Gastroesophageal sphincter (tissue), 4 donors: ENCODE measurements around the gene GAD1. TPM values are rescaled to one million over a fixed set of nuclear protein-coding genes. Genes with fewer than 3 reads are reported as not detected.

Experiments
- ATAC-seq: fragments of 150-250 bp; one replicate; pipeline ENCODE4 v1.9.1; 2016; ENCODE audit warnings: mild to moderate bottlenecking, moderate library complexity
- H3K27ac ChIP-seq, 4 donors: fragments of 200-600 bp; sonication (generic) in 3 of 4; 1 replicate in 3 of 4; 2 replicates in 1 of 4; pipeline ENCODE4 v1.5.1; 2016 to 2019
- H3K27me3 ChIP-seq: fragments of 200-600 bp; sonication (generic); one replicate; pipeline ENCODE4 v1.5.1; 2019
- H3K36me3 ChIP-seq, 2 donors: fragments of 200-600 bp; sonication (generic); one replicate each; pipeline ENCODE4 v1.5.1; 2019; ENCODE audit warnings: control low read depth in 1 of 2
- H3K4me1 ChIP-seq, 3 donors: fragments of 200-600 bp; sonication (generic); 1 replicate in 2 of 3; 2 replicates in 1 of 3; pipeline ENCODE4 v1.5.1; 2016 to 2019; ENCODE audit warnings: control low read depth in 2 of 3
- H3K4me3 ChIP-seq, 2 donors: fragments of 200-600 bp; sonication (generic); one replicate each; pipeline ENCODE4 v1.5.1; 2019; ENCODE audit warnings: mild to moderate bottlenecking in 1 of 2, moderate library complexity in 1 of 2
- H3K9me3 ChIP-seq, 3 donors: fragments of 200-600 bp; sonication (generic); one replicate each; pipeline ENCODE4 v1.5.1; 2017 to 2019; ENCODE audit warnings: control low read depth in 2 of 3
- CTCF ChIP-seq, 4 experiments: fragments of 200-600 bp in 2 of 4; fragments of 450-650 bp in 2 of 4; sonication (generic) in 1 of 4; IDR thresholded peaks; one replicate each; pipeline ENCODE4 v1.5.1; 2017 to 2019; ENCODE audit warnings: antibody characterized with exemption in 4 of 4, mild to moderate bottlenecking in 2 of 4, moderate library complexity in 2 of 4
- EP300 ChIP-seq: sonication (generic); formaldehyde crosslinking; IDR thresholded peaks from one replicate; pipeline ENCODE4 v1.6.1; 2017; ENCODE audit warnings: antibody characterized with exemption, mild to moderate bottlenecking
- POLR2A ChIP-seq, 2 donors: fragments of 450-650 bp; IDR thresholded peaks; one replicate each; pipeline ENCODE4 v1.6.1; 2017; ENCODE audit warnings: antibody characterized with exemption in 2 of 2, mild to moderate bottlenecking in 2 of 2, moderate library complexity in 1 of 2
- POLR2AphosphoS5 ChIP-seq: sonication (generic); formaldehyde crosslinking; IDR thresholded peaks from one replicate; pipeline ENCODE4 v1.6.1; 2017; ENCODE audit warnings: antibody characterized with exemption
- WGBS, 2 donors: methylation state at CpG; one replicate each; pipeline ENCODE4 v1.1.5; 2018; ENCODE audit warnings: low coverage in 1 of 2; 5-methylcytosine and 5-hydroxymethylcytosine counted together
- total RNA-seq, 4 donors: library from RNA; depleted of rRNA; stranded (reverse); fragments of >200 nt; gene quantifications; one replicate each; pipeline ENCODE4 v1.1.0, GENCODE V29; 2016

Gene GAD1
- total RNA-seq, 4 donors from 2014 or later = not detected

GRCh38 chr2:170840717-170841210, 24.1 kb downstream of the GAD1 start:
- no peak for TF ChIP-seq EP300
- no peak for TF ChIP-seq POLR2AphosphoS5
- no peak for TF ChIP-seq POLR2A (IDR thresholded peaks at IDR 0.05)
- no peak for TF ChIP-seq CTCF (IDR thresholded peaks at IDR 0.05)
- Histone ChIP-seq H3K4me1 (no peaks in the 10 kb centered on the region), H3K27ac (no peak overlapping the region), H3K9me3 (peaks cover 0 to 6% (median 0%) of the 10 kb centered on the region in 3 donors), H3K36me3 (no peaks in the 10 kb centered on the region), H3K4me3 (no peak overlapping the region), H3K27me3 (peaks cover 7% of the 10 kb centered on the region)
- ATAC-seq = no peak
- WGBS, 2 donors = 83 to 86% methylated on average over 4 of the region's 4 CpGs

GRCh38 chr2:170842785-170843184, 26.1 kb downstream of the GAD1 start:
- Histone ChIP-seq H3K4me1 (no peaks in the 10 kb centered on the region), H3K27ac (no peak overlapping the region), H3K9me3 (peaks cover 0 to 6% (median 0%) of the 10 kb centered on the region in 3 donors), H3K27me3 (no peaks in the 10 kb centered on the region), H3K4me3 (no peak overlapping the region), H3K36me3 (no peaks in the 10 kb centered on the region)
- ATAC-seq = no peak
- 43 to 76% methylated on average over 2 of the region's 2 CpGs for WGBS, 2 donors
- TF ChIP-seq POLR2AphosphoS5 (no peak), CTCF (IDR thresholded peaks at IDR 0.05) (no peak), EP300 (no peak), POLR2A (IDR thresholded peaks at IDR 0.05) (no peak)

DNA sequence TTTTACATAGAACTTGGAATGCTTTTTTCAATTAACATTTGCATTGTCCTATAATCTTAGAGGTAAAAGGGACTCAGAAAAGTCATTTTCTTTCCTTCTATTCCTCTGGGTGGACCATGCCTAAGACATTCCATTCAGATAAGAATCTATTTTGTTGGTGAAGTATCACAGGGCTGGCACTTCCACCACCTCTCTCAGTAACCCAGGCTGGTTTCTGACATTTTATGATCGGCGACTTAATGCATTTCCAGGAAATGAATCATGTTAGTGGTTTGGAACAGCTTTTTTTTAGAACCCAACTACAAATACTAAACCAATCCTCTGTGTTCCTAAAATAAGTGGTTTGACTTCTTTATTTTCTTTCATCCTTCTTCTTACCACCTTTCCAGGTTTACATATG, 27.0 kb downstream of the GAD1 start:
- H3K9me3 ChIP-seq = peaks cover 0 to 6% (median 0%) of the 10 kb centered on the region in 3 donors
- no peak overlapping the region for H3K4me3 ChIP-seq
- H3K27ac ChIP-seq = no peak overlapping the region
- H3K4me1 ChIP-seq = no peaks in the 10 kb centered on the region
- no peaks in the 10 kb centered on the region for H3K36me3 ChIP-seq
- 72% methylated on average over 2 of the region's 2 CpGs; no CpG with 5 or more reads in 1 of the 2 donors for WGBS, 2 donors
- H3K27me3 ChIP-seq = no peaks in the 10 kb centered on the region
- no peak for ATAC-seq
- no peak for TF ChIP-seq CTCF (IDR thresholded peaks at IDR 0.05)
- no peak for TF ChIP-seq POLR2A (IDR thresholded peaks at IDR 0.05)
- TF ChIP-seq EP300 = no peak
- TF ChIP-seq POLR2AphosphoS5 = no peak

- H3K27me3 ChIP-seq = no peaks in the 10 kb centered on the region
- H3K4me1 ChIP-seq = no peaks in the 10 kb centered on the region
- no peak for ATAC-seq
- no peaks in the 10 kb centered on the region for H3K36me3 ChIP-seq
- no peak overlapping the region for H3K4me3 ChIP-seq
- WGBS, 2 donors = 82 to 84% methylated on average over 9 to 10 of the region's 10 CpGs
- peaks cover 0 to 3% (median 0%) of the 10 kb centered on the region in 3 donors for H3K9me3 ChIP-seq
- no peak overlapping the region for H3K27ac ChIP-seq
- TF ChIP-seq CTCF (IDR thresholded peaks at IDR 0.05) (no peak), POLR2AphosphoS5 (no peak), POLR2A (IDR thresholded peaks at IDR 0.05) (no peak), EP300 (no peak)
Measured at GRCh38 chr2:170845343-170845742, 28.7 kb downstream of the GAD1 start.

DNA sequence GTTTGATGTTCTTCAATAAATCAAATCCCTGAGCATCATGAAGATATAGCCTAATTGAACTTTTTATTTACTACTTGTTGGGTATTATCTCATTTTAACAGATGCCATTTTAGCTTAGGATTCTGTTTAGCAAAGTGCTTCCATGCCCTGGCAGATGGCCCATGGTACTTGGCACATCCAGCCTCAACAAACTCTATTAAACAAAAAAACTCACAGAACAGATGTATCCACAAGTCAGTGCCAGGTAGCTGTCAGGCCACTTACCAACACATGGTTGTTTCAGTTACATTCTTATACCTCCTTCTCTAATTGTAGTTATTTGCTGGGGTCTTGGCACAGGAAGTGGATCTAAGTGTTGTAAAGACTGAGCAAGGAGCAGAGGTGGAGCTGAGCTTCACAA, 29.6 kb downstream of the GAD1 start:
- Histone ChIP-seq H3K36me3 (no peaks in the 10 kb centered on the region), H3K4me1 (no peaks in the 10 kb centered on the region), H3K27ac (no peak overlapping the region), H3K27me3 (no peaks in the 10 kb centered on the region), H3K9me3 (no peaks in the 10 kb centered on the region), H3K4me3 (no peak overlapping the region)
- TF ChIP-seq POLR2A (IDR thresholded peaks at IDR 0.05) (no peak), EP300 (no peak), POLR2AphosphoS5 (no peak), CTCF (IDR thresholded peaks at IDR 0.05) (no peak)
- ATAC-seq = no peak
